ENCODE data around the gene B3GNT7. TPM values are rescaled to one million over a fixed set of nuclear protein-coding genes. Genes with fewer than 3 reads are reported as not detected.

The B3GNT7 gene
- total RNA-seq, 1 donor from 2014 or later: 6.5 TPM

- Mint-ChIP-seq H3K4me3 (ENCODE audit: low read depth) (no peak overlapping the region), H3K27me3 (peaks cover 6% of the 10 kb centered on the region), H3K9me3 (ENCODE audit: low read depth) (peaks cover 10% of the 10 kb centered on the region), H3K4me1 (ENCODE audit: low read depth) (peaks cover 10% of the 10 kb centered on the region), H3K36me3 (ENCODE audit: insufficient read depth) (peaks cover 3% of the 10 kb centered on the region), H3K27ac (peak overlapping the region; percentile 67)
- no peak for DNase-seq (ENCODE audit: low spot score, unreplicated experiment)
- TF ChIP-seq, protein P1, sequence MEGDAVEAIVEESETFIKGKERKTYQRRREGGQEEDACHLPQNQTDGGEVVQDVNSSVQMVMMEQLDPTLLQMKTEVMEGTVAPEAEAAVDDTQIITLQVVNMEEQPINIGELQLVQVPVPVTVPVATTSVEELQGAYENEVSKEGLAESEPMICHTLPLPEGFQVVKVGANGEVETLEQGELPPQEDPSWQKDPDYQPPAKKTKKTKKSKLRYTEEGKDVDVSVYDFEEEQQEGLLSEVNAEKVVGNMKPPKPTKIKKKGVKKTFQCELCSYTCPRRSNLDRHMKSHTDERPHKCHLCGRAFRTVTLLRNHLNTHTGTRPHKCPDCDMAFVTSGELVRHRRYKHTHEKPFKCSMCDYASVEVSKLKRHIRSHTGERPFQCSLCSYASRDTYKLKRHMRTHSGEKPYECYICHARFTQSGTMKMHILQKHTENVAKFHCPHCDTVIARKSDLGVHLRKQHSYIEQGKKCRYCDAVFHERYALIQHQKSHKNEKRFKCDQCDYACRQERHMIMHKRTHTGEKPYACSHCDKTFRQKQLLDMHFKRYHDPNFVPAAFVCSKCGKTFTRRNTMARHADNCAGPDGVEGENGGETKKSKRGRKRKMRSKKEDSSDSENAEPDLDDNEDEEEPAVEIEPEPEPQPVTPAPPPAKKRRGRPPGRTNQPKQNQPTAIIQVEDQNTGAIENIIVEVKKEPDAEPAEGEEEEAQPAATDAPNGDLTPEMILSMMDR (IDR thresholded peaks at IDR 0.05; ENCODE audit: unreplicated experiment): no peak
Observed at GRCh38 chr2:231383416-231384108, 11.9 kb upstream of the B3GNT7 start.

DNA sequence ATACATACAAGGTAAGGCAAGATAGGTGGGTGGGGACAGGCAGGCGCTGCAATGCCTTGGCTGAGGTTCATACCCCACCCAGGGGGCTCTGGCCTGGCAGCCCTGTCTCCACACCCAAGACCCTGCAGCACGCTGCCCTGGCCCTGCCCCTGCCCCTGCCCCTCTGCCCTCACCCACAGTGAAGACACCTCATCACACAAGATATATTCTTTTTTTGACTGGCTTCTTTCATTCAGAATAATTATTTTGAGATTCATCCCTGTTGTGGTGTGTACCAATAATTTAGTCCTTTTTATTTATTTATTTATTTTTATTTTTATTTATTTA is 11.4 kb upstream of the B3GNT7 start:
- H3K4me3 Mint-ChIP-seq (ENCODE audit: low read depth): no peak overlapping the region
- H3K27ac Mint-ChIP-seq: no peak overlapping the region
- H3K27me3 Mint-ChIP-seq: peaks cover 7% of the 10 kb centered on the region
- H3K36me3 Mint-ChIP-seq (ENCODE audit: insufficient read depth): peaks cover 3% of the 10 kb centered on the region
- H3K9me3 Mint-ChIP-seq (ENCODE audit: low read depth): peaks cover 10% of the 10 kb centered on the region
- no peak for DNase-seq (ENCODE audit: low spot score, unreplicated experiment)
- peaks cover 10% of the 10 kb centered on the region for H3K4me1 Mint-ChIP-seq (ENCODE audit: low read depth)
- TF ChIP-seq, protein P1 (IDR thresholded peaks at IDR 0.05; ENCODE audit: unreplicated experiment): no peak

GRCh38 chr2:231384970-231385369 is 10.5 kb upstream of the B3GNT7 start:
- Mint-ChIP-seq H3K9me3 (ENCODE audit: low read depth) (peaks cover 10% of the 10 kb centered on the region), H3K36me3 (ENCODE audit: insufficient read depth) (peaks cover 3% of the 10 kb centered on the region), H3K4me1 (ENCODE audit: low read depth) (peaks cover 7% of the 10 kb centered on the region), H3K27ac (no peak overlapping the region), H3K4me3 (ENCODE audit: low read depth) (no peak overlapping the region), H3K27me3 (peaks cover 13% of the 10 kb centered on the region)
- DNase-seq (ENCODE audit: low spot score, unreplicated experiment): no peak
- TF ChIP-seq, protein P1 (IDR thresholded peaks at IDR 0.05; ENCODE audit: unreplicated experiment): no peak

- TF ChIP-seq, protein P1 (IDR thresholded peaks at IDR 0.05; ENCODE audit: unreplicated experiment): no peak
- Mint-ChIP-seq H3K27me3 (peaks cover 13% of the 10 kb centered on the region), H3K4me1 (ENCODE audit: low read depth) (peaks cover 7% of the 10 kb centered on the region), H3K27ac (no peak overlapping the region), H3K36me3 (ENCODE audit: insufficient read depth) (peaks cover 3% of the 10 kb centered on the region), H3K4me3 (ENCODE audit: low read depth) (no peak overlapping the region), H3K9me3 (ENCODE audit: low read depth) (peaks cover 10% of the 10 kb centered on the region)
- DNase-seq (ENCODE audit: low spot score, unreplicated experiment): no peak
Observed at GRCh38 chr2:231385429-231385828, 10.1 kb upstream of the B3GNT7 start.

DNA sequence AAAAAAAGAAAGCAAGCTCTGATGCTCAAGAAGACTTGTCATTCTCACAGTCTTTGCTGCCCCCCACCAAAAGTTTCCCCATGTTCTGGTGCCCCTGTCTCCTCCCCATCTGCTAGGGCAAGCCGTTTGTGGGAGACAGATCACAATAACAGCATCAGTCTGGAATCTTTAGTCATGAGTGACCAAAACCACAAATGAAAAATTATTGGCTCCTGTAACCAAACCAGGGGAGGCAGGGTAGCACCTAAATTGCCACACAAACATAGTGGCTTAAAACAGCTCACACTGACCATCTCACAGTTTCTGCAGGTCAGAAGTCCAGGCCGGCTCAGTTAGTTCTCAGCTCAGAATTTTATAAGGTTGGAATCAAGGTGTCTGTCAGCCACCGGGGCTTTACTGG is 9.1 kb upstream of the B3GNT7 start:
- Mint-ChIP-seq H3K36me3 (ENCODE audit: insufficient read depth) (peaks cover 3% of the 10 kb centered on the region), H3K4me1 (ENCODE audit: low read depth) (peaks cover 7% of the 10 kb centered on the region), H3K9me3 (ENCODE audit: low read depth) (peaks cover 10% of the 10 kb centered on the region), H3K4me3 (ENCODE audit: low read depth) (no peak overlapping the region), H3K27me3 (peaks cover 16% of the 10 kb centered on the region), H3K27ac (no peak overlapping the region)
- DNase-seq (ENCODE audit: low spot score, unreplicated experiment): no peak
- TF ChIP-seq, protein P1 (IDR thresholded peaks at IDR 0.05; ENCODE audit: unreplicated experiment): no peak
